GM19455 (cell line): Measurements from ENCODE around the gene UNC119.

Experiments
- ATAC-seq: cut with Tn5 transposase; IDR thresholded peaks from one replicate; pipeline ENCODE4 v1.9.1; 2021; ENCODE audit not compliant: unreplicated experiment

UNC119 gene

GRCh38 chr17:28573521-28573920, 21.1 kb upstream of the UNC119 start:
- no peak for ATAC-seq

GRCh38 chr17:28573040-28573380, 20.6 kb upstream of the UNC119 start:
- no peak for ATAC-seq

DNA sequence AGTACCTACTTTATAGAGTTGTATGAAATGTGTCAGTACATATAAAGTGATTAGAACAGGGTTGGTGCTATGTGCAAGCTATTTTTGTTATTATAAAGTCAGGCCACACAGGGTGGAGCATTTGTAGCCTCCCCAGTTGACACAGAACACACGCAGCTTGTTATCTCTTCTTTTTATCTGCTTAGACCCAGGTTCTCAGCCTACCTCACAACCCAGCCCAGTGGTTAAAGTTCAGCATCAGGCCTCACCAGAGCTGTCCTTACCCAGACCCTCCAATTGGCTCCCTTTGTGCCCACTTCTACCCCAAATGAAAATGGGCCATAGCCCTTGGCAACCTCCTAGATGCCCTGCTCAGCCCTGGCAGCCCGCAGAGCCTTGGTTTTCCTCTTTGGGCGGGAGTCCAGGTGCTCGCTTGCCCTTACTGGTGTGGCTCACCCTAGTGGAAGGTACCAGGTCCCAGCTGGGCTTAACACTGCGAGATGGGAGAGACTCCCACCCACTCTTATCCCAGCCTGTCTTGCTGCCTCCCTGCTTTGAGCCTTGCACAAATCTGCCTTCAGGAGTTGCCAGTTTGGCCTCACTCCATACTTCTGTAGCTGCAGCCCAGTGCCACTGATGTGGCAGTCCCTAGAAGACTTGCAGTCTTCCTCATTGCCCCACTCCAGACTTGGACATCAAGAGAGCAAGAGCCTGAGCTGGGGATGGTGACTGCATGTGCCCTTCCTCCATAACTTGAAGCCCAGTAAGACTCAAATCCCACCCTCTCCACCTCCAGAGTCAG, 20.0 kb upstream of the UNC119 start:
- no peak for ATAC-seq

- ATAC-seq = peak; percentile 84
Measured at GRCh38 chr17:28571361-28572122, 19.1 kb upstream of the UNC119 start, which contains the start of gene PIGS. TSS of gene PIGS (minus strand) at chr17:28571524. CDS start at chr17:28571496, 28 bp downstream.

- ATAC-seq = peak; percentile 43
Measured at GRCh38 chr17:28570716-28571360, 18.4 kb upstream of the UNC119 start.

DNA sequence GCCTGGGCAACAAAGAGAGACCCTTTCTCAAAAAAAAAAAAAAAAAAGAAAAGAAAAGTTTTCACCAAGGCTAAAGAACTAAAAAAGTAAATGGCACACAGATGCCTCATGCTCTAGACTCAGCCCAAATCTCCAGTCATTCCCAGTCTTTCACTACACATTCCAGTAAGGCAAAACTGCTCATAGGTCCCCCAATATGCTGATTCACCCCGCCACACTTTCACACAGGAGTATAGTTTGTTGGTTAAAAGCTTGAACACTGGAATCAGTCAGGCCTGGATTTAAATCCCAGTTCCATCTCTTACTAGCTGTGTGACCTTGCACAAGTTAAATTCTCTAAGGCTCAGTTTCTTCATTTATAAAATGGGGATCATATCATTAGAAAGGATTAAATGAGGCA, 17.0 kb upstream of the UNC119 start:
- ATAC-seq = no peak

GRCh38 chr17:28567604-28568003, 15.2 kb upstream of the UNC119 start:
- ATAC-seq = no peak

DNA sequence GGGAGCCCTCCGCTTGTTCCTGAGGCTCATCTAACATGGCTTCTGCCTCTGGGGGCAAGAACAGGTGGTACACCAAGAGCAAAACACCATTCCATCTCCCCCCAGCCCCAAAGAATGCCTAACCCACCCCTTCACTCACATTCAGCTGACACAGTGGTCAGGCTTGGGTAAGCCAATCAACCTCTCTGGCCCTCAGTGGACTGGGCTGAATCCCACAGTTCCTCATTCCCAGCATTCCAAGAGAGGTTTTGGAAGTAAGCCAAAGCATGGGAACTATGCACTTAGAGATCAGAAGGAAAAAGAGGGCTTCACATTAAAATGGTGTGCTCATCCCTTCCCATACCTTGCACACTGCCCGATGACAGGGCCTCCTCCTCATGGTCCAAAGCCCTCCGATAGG, 11.1 kb upstream of the UNC119 start:
- ATAC-seq = no peak

DNA sequence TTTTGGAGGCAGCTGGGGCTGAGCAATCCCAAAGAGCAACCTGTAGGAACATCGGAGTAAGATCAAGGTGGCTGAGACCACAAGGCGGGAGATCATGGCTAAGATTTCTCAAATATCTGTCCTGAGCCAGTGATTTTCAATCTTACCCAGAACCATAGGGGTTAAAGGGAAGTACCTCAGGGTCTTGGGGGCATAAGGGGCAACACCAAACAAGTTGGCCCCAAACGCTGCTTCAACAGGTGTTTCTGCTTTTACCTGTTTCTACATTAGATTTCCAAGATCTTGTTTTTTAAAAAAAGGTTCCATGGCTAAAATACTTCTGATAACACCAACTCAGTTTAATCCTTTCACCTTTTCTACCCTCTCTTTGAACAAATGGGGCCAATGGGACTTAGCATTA, 2.6 kb upstream of the UNC119 start:
- no peak for ATAC-seq

GRCh38 chr17:28554565-28554964, 2.1 kb upstream of the UNC119 start:
- no peak for ATAC-seq

- no peak for ATAC-seq
Measured at GRCh38 chr17:28553000-28553505, 629 bp upstream of the UNC119 start.

DNA sequence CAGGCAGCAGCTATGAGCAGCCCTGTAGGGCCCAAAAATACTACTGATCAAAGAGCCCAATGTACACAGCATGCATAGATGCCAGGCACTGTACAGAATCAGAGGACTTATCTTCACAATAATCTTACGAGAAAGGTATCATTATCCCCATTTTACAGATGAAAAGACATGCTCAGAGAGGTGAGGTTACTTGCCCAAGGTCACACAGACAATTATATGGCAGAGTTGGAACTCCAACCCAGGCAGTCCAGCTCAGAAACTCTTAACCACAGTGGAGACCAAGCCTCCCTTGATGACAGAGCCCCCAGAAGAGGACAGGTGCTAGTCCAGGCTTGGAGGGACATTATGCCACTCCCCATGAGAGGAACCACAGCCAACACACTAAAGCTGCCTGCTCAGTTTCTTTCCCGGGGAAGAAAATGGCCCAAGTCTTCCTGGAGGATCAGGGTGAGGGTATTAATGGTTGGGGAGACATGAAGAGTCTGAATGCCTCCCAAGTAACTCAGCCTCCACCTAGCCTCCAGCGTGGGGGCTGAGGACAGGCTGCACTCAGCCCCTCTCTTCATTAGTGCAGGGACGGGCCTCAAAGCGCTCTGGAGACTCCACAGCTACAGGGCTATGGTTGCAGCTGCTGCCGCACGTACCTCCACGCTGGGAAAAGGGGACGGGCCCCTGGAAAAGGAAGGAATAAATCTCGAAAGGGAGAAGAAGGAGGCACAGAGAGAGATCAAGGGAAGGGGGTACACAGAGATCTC, 826 bp downstream of the UNC119 start:
- ATAC-seq = no peak

GRCh38 chr17:28550858-28551257, 1.6 kb downstream of the UNC119 start:
- ATAC-seq = no peak

DNA sequence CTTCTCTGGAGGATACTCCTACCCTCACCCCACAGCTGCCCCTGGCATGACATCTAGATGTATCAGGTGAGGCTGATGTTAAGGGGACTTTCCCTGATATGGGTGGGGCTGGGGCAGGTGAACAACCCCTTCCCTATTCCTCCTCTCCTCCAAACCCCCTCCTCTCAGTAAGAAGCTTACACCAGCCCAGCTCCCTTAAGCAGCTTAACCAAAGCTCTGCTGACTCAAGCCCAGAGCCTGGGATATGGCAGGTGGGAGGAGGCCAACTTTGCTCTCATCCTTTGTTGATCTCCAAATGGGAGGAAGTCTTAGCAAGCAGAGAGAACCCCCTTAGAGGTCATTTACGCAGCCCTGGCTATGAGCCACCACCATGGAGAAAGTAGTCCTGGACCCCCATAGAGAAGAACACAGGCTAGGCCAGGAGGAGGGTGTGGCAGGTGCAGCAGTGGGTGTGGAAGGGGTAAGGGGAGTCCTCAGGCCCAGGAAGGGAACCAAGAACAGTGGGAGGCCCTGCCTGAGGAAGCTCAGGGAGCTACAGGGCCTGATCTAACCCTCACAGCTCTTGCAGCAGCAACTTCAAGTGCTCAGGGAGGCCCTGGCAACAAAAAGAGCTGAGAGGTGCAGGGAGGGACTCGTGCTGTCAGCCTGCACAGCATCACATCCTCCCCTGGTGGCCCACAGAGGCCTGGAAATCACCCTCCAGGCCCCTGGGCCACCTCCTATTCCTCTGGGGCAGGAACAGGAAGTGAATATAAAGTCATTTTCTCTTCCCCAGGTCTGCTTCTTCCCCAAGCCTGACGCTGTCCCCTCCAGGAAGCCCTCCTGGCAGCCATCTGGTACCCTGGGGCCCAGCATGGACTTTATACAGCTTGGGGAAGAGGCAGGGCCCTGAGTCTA, 2.9 kb downstream of the UNC119 start:
- no peak for ATAC-seq

GRCh38 chr17:28548417-28549130, 3.9 kb downstream of the UNC119 start:
- no peak for ATAC-seq

- ATAC-seq = no peak
Measured at GRCh38 chr17:28547623-28548416, 4.6 kb downstream of the UNC119 start.

DNA sequence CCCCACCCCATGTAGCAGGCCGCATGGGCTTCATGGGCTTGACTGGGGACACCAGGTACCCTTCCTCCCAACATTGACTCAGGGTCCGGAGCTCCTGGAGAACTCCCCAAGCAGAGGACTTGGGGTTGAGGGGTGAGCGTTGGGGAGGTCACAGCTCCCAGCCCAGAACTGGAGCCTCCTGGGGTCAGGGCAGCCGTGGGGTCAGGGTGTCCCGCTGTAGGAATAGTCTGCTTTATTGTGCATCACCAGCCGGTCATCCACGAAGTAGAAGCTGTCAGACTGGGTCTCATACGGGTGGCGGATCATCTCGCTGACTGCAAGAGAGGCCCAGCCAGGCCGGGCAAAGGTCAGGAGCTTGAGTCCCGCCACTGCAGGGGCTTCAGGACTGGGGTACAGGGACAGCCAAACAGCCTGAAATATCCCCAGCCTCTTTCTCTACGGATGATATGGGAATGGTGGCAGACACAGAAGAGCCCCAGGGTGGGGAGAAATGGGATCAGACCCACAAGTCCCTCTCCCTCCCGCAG, 5.3 kb downstream of the UNC119 start:
- ATAC-seq = no peak

DNA sequence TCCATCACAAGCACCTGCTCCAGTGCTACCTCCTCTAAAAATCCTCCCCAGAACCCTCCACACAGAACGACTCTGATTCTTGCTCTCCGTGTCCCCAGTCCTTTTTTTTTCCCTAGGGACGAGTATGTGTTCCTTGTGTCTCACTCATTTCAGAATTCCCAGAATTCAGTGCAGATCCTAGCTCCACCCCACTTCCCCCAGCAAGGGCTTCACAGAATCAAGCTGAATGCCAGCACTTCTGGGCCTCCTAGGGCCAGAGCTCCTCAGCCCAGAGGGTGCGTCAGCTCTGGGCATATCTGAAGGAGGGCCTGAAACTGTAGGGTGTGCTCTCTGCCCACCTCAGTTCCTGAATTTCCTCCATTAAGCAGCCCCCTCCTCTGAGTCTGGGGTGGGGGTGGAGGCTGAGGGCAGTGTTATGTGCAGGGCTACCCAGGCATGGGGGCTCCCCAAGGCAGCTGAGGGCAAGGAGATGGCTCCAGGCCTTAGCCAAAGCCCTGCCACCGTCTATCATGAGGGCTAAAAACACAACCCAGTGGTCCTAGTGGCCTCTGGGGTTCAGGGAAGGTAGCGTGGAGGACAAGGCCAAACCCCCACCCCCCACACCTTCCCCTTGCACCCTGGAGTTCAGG, 6.5 kb downstream of the UNC119 start:
- no peak for ATAC-seq
